ENCODE data around the gene CIB2.

Gene CIB2

DNA sequence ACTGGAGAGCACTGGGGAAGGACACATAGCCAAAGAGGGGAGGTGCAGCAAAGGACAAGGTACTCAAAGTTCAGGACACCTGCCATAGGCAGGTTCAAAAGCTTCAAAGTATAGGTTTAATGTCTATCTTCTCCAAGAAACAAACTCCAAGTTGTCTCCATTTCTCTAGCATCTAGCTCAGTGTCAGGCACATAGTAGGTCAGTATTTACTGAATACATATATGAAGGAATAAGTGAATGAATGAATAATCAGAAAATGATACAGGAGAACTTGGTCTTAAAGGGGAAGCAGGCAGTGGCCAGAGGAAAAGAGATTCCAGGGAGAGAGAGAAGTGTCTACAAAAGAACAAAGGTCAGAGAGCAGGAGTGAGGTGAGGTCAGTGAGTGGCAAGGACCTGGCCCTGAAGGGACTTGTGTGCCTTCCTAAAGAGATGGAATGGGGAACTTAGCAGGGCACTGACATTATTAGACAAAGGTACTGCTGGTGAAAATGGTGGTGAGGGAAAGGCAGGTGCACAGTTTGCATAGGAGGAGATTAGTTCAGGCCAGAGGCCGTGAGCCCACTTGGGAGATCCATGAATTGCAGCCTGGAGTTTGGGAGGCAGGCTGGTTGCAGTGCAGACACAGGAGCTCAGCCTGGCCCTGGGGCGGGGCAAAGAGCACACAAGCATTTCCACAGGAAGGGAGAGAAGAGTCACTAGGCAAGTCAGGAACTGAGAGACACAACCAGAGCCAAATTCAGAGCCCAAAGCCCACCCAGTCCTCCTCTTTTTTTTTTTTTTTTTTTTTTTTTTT is 75.1 kb downstream of the CIB2 start:
- Mint-ChIP-seq H3K27ac (peak overlapping the region; percentile 89), H3K4me3 (peak overlapping the region; percentile 10), H3K27me3 (no peaks in the 10 kb centered on the region), H3K4me1 (ENCODE audit: low read depth) (peaks cover 84% of the 10 kb centered on the region), H3K36me3 (ENCODE audit: low read depth) (peaks cover 51% of the 10 kb centered on the region), H3K9me3 (no peaks in the 10 kb centered on the region)
- intact Hi-C loops (cut with micrococcal nuclease) = no loop called here

DNA sequence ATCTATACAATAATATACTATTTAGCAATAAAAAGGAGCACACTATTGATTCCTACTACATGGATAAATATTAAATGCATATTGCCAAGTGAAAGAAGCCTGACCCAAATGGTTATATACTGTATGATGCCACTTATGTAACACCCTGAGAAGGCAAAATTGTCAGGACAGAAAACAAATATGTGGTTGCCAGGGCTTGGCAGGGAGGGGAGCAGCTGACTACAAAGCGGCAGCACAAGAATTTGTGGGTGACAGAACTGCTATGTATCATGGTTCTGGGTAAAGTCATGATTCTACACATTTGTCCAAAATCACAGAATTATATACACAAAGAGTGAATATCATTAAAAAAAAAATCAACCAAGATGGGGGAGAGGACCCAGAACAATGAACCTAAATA is 76.3 kb downstream of the CIB2 start:
- no peaks in the 10 kb centered on the region for H3K9me3 Mint-ChIP-seq

More for the DNA sequence above, 76.3 kb downstream of the CIB2 start:
- intact Hi-C loops (cut with micrococcal nuclease) = loop anchor here (5.0 kb wide), 1 partner anchor 32 kb away; no protein-coding TSS in a partner anchor
- Mint-ChIP-seq H3K27me3 (no peaks in the 10 kb centered on the region), H3K36me3 (ENCODE audit: low read depth) (peaks cover 61% of the 10 kb centered on the region), H3K27ac (peak overlapping the region; percentile 89), H3K4me3 (no peak overlapping the region), H3K4me1 (ENCODE audit: low read depth) (peaks cover 89% of the 10 kb centered on the region)

Data from dendritic cell treated with granulocyte-macrophage colony-stimulating factor and Interleukin-4, amounts not matched to agents 40 ng/mL and 50 ng/mL, for 4 days (primary cell).